ENCODE results near the gene CCDC138.

Gene CCDC138

DNA sequence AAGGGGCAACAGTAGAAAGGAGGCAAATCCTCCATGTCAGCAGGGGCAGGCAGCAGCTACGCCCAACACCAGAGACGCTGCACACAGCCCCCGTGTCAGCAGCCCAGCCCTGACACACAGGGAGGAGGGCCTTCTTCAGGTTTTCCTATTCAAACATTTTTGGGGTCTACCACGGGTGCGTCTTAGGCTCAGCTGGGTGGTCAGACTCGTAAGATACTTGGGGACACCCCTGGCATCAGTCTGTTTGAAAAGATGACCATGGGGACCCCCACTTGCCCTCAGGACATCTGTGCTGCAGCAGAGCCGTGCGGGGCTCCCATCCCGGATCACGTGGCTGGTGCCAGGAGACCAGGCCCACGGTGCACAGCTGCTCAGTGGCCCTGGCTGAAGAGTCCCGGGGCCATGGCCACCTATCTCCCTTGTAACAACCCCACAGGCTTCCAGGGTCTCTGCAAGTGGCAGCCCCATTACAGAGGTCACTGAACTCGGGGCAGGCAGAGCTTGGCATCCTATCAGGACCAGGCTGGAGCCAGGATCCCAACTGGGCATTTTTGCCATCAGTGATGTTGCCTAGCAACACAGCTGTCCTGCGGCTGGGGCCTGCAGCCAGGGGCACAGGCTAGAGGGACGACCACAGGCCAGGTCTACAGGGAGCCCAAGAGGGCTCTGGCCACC is 120.0 kb downstream of the CCDC138 start:
- Histone ChIP-seq H3K27me3 (ENCODE audit: control insufficient read depth, insufficient read depth, low read length) (peaks cover 3% of the 10 kb centered on the region), H3K4me3 (ENCODE audit: low read length) (no peak overlapping the region), H3K9ac (ENCODE audit: low read length) (no peak overlapping the region), H3K27ac (ENCODE audit: low read depth, low read length) (no peak overlapping the region), H3K4me1 (ENCODE audit: control insufficient read depth, insufficient read depth, low read length) (no peaks in the 10 kb centered on the region), H3K36me3 (ENCODE audit: control insufficient read depth, insufficient read depth, low read length) (no peaks in the 10 kb centered on the region)

DNA sequence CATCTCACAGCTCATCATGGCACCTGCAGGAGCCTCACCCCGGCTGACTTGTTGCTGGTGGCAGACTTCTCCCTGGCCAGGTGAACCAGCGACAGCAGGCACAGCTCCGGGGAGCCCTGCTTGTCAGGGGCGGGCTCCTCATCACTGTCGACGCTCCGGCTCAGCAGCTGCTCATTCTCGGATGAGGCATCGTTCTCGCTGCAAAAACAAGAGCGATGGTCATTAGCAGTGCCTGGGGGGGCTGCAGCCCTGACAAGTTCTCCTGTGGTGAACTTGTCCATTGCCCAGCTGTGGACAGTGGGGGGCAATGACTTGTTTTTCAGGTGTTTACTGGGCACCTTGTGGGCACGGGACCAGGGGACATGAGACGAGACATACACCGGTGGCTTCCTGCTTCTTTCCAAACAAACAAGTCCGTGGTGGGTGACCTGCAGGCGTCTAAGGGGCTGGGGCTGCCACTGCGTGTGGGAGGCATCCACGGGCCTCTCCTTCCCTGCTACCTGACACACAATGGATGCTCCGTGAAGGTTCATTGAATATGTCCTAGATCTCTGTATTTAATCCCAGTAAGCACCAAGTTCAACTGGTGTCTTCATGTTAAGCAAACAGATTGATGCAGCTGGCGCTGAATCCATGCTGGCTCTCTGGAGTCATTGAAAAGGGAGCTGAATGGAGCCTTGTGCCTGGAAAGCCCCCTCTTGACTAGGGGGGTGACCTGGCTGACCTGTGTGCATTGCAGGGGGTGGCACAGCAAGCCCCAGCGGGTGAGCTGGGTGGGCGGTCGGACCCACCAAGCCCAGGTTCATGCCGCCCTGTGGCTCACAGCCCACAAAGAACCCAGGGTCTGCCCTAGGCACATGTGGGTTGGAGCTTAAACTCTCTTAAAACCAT is 121.5 kb downstream of the CCDC138 start:
- H3K27me3 ChIP-seq (ENCODE audit: control insufficient read depth, insufficient read depth, low read length): peaks cover 3% of the 10 kb centered on the region
- no peak overlapping the region for H3K9ac ChIP-seq (ENCODE audit: low read length)
- no peaks in the 10 kb centered on the region for H3K36me3 ChIP-seq (ENCODE audit: control insufficient read depth, insufficient read depth, low read length)
- no peak overlapping the region for H3K27ac ChIP-seq (ENCODE audit: low read depth, low read length)
- H3K4me3 ChIP-seq (ENCODE audit: low read length): no peak overlapping the region
- H3K4me1 ChIP-seq (ENCODE audit: control insufficient read depth, insufficient read depth, low read length): no peaks in the 10 kb centered on the region

DNA sequence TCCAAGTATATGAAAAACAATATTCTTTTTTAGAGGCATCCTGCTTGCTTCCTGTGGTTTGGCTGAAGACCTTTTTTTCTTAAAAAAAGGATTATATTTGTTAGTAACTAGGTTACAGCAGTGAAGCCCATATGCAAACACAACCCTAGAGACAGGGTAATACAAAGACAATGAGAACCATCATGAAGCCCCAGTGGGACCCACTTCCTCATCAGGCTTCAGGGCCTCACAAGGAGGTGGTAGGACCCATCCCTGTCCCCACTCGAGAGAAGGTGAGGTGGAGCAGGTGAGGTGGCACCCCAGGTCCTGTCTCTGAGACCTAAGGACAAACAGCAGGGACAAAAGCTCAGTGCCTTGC is 122.1 kb downstream of the CCDC138 start:
- Histone ChIP-seq H3K36me3 (ENCODE audit: control insufficient read depth, insufficient read depth, low read length) (no peaks in the 10 kb centered on the region), H3K4me1 (ENCODE audit: control insufficient read depth, insufficient read depth, low read length) (no peaks in the 10 kb centered on the region), H3K9ac (ENCODE audit: low read length) (no peak overlapping the region), H3K27me3 (ENCODE audit: control insufficient read depth, insufficient read depth, low read length) (peaks cover 3% of the 10 kb centered on the region), H3K4me3 (ENCODE audit: low read length) (no peak overlapping the region), H3K27ac (ENCODE audit: low read depth, low read length) (no peak overlapping the region)

DNA sequence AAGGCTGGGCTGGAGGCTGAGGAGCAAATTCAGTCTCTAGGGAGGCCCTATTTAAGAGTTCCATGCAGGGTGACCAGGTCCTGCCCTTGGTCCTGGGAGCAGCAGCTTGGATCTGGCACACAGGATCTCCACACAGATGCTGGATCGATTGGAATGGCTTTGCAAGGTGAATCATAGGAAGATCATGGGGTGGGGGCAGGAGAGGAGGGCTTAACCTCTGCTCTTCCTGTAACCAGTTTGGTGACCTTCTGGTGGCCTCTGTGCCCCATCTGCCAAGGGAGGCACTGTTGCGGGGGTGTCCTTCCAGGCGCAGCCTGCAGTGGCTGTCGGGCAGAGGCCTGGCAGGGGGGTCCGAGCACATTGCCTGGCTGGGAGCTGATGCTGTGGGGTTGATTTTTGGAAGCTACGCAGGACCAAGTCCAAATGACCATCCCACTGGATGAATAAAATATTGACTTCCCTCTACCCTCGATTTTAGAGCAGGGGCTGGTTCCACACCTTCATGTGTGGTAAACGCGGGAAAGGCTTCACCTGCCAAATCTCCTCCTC is 122.8 kb downstream of the CCDC138 start:
- Histone ChIP-seq H3K36me3 (ENCODE audit: control insufficient read depth, insufficient read depth, low read length) (no peaks in the 10 kb centered on the region), H3K4me3 (ENCODE audit: low read length) (no peak overlapping the region), H3K27me3 (ENCODE audit: control insufficient read depth, insufficient read depth, low read length) (peaks cover 3% of the 10 kb centered on the region), H3K27ac (ENCODE audit: low read depth, low read length) (no peak overlapping the region), H3K9ac (ENCODE audit: low read length) (no peak overlapping the region), H3K4me1 (ENCODE audit: control insufficient read depth, insufficient read depth, low read length) (no peaks in the 10 kb centered on the region)

DNA sequence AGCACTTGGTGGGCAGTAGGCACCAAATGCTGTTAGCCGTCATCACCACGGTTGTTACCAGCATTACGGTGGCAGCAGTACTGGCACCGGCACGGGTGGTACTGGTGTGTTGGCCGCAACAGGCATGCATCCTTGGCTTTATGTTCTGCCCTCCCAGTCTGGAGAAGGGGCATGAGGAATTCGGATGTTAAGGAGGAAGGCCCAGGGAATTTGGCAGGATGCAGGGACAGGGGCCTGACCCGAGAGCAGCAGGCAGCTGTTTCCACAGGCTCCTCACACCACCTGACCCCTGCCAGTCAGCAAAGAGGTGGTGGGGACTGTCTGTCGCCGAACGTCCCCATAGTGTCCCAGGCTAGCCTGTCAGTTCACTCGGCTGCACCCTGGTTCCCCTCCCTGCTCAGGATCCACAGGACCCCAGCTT is 123.5 kb downstream of the CCDC138 start:
- H3K36me3 ChIP-seq (ENCODE audit: control insufficient read depth, insufficient read depth, low read length): no peaks in the 10 kb centered on the region

DNA sequence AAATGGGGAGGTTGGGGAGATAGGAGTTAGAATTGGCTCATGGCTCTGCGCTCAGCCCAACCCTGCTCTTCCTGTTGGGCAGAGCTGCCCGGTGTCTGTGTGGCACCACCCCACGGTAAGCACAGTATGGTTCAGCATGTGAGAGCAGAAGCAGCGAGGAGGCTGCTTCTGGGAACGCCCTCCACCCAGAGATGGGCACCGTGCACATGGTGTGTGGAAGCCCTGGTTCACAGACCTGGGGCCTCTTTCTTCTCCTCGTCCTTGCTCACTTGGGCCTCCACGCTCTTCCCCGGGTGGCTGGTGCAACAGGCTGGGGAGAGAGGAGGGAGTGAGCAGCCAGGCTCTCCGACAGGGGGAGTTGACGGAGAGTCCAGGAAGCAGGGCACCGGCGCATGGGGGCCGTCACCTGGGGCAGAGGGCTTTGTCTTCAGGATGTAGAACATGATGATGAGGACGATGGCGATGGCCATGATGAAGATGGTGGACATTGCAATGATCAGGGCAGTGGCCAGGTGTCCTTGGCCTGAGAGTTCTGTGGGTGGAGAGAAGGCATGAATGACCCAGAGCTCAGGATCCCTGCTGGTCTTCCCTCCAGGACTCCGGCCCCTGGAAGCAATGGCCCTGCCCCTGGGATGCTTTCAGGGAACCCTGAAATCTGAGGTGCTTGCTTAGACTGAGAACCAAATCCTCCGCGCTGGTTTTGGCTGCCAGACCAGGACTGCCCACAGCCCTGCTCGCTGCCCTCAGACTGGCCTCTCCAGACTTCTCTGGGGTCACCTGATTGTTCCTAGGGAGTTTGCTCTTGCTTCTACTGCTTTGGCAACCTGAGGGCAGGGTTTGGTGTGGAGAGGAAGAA is 124.2 kb downstream of the CCDC138 start:
- Histone ChIP-seq H3K27ac (ENCODE audit: low read depth, low read length) (no peak overlapping the region), H3K9ac (ENCODE audit: low read length) (no peak overlapping the region), H3K27me3 (ENCODE audit: control insufficient read depth, insufficient read depth, low read length) (peaks cover 3% of the 10 kb centered on the region), H3K4me1 (ENCODE audit: control insufficient read depth, insufficient read depth, low read length) (no peaks in the 10 kb centered on the region), H3K36me3 (ENCODE audit: control insufficient read depth, insufficient read depth, low read length) (no peaks in the 10 kb centered on the region), H3K4me3 (ENCODE audit: low read length) (no peak overlapping the region)

More for the DNA sequence above, 123.5 kb downstream of the CCDC138 start:
- H3K27me3 ChIP-seq (ENCODE audit: control insufficient read depth, insufficient read depth, low read length): peaks cover 3% of the 10 kb centered on the region
- no peaks in the 10 kb centered on the region for H3K4me1 ChIP-seq (ENCODE audit: control insufficient read depth, insufficient read depth, low read length)
- H3K27ac ChIP-seq (ENCODE audit: low read depth, low read length): no peak overlapping the region
- no peak overlapping the region for H3K4me3 ChIP-seq (ENCODE audit: low read length)
- no peak overlapping the region for H3K9ac ChIP-seq (ENCODE audit: low read length)

DNA sequence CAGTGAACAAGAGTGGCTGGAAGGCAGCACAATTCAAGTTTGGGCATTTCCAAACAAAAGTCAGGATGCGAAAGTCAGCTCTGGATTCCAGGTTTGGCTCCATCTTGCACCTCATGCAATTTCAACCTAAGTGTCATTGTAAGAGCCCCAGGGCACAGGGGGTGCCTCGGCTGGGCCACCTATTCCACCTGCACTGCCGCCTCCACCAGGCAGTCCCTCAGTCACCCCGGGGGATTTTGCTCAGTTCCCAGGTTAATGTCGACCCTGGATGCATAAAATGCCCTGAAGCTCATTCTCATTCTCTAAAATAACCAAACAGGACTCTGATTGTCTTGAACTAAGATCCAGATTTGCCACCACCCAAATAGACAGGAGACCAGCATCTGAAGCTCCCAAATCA is 124.8 kb downstream of the CCDC138 start:
- H3K9ac ChIP-seq (ENCODE audit: low read length): no peak overlapping the region
- H3K4me3 ChIP-seq (ENCODE audit: low read length): no peak overlapping the region
- no peak overlapping the region for H3K27ac ChIP-seq (ENCODE audit: low read depth, low read length)
- peaks cover under 1% of the 10 kb centered on the region for H3K4me1 ChIP-seq (ENCODE audit: control insufficient read depth, insufficient read depth, low read length)
- no peaks in the 10 kb centered on the region for H3K36me3 ChIP-seq (ENCODE audit: control insufficient read depth, insufficient read depth, low read length)
- peaks cover 3% of the 10 kb centered on the region for H3K27me3 ChIP-seq (ENCODE audit: control insufficient read depth, insufficient read depth, low read length)

DNA sequence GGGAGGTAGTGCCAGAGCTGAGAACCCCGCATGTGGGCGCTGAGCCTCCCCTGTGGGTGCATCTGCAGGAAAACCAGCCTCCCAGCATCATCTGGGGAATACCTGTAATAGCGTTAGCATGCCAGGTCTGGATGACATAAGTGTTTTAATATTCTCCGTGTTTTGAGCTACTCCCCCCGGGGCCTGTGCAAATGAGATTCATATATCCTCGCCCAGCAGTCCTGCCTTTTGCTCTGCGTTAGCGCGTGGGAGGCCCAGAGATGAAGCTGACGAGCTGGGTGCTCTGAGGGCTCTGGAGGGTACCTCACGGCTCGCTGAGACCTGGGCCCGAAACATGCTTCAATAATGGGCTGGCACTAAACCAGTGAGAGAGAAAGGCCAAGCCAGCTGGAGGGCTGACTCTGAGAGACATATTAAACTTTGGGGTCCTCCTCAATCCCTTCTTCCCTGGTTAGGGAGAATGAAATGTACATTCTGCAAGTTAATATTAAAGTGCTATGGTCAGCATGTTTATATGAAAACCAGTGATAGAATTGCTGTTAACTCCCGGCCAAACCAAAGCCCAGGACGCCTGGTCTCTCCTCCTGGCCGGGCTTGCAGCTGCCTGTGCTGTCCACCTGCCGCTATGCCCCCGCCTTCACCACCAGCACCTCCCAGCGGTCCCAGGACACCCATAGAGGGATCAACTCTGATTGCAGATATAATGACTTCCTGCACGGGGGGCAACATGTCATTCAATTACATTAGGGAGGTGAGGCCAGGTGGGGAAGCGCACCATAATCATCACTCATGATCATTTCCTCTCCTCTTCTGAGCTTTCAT is 125.4 kb downstream of the CCDC138 start:
- H3K36me3 ChIP-seq (ENCODE audit: control insufficient read depth, insufficient read depth, low read length): no peaks in the 10 kb centered on the region
- peaks cover 7% of the 10 kb centered on the region for H3K4me1 ChIP-seq (ENCODE audit: control insufficient read depth, insufficient read depth, low read length)
- no peak overlapping the region for H3K27ac ChIP-seq (ENCODE audit: low read depth, low read length)
- H3K27me3 ChIP-seq (ENCODE audit: control insufficient read depth, insufficient read depth, low read length): peaks cover 3% of the 10 kb centered on the region
- no peak overlapping the region for H3K9ac ChIP-seq (ENCODE audit: low read length)
- no peak overlapping the region for H3K4me3 ChIP-seq (ENCODE audit: low read length)

DNA sequence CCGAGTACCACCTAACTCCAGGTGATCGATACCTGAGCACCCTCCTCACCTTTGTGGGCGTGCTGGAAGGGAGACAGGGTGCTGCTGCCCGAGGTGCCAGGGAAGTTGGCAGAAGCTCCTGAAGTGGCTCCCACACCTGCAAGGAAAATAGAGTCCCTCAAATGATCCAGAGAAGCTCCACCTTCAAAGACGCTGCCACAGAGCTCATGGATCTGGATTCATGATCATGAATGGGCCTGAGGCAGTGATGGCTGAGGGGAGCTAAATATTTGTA is 126.0 kb downstream of the CCDC138 start:
- Histone ChIP-seq H3K36me3 (ENCODE audit: control insufficient read depth, insufficient read depth, low read length) (no peaks in the 10 kb centered on the region), H3K27me3 (ENCODE audit: control insufficient read depth, insufficient read depth, low read length) (peaks cover 3% of the 10 kb centered on the region), H3K4me3 (ENCODE audit: low read length) (no peak overlapping the region), H3K27ac (ENCODE audit: low read depth, low read length) (no peak overlapping the region), H3K9ac (ENCODE audit: low read length) (no peak overlapping the region), H3K4me1 (ENCODE audit: control insufficient read depth, insufficient read depth, low read length) (peaks cover 12% of the 10 kb centered on the region)

DNA sequence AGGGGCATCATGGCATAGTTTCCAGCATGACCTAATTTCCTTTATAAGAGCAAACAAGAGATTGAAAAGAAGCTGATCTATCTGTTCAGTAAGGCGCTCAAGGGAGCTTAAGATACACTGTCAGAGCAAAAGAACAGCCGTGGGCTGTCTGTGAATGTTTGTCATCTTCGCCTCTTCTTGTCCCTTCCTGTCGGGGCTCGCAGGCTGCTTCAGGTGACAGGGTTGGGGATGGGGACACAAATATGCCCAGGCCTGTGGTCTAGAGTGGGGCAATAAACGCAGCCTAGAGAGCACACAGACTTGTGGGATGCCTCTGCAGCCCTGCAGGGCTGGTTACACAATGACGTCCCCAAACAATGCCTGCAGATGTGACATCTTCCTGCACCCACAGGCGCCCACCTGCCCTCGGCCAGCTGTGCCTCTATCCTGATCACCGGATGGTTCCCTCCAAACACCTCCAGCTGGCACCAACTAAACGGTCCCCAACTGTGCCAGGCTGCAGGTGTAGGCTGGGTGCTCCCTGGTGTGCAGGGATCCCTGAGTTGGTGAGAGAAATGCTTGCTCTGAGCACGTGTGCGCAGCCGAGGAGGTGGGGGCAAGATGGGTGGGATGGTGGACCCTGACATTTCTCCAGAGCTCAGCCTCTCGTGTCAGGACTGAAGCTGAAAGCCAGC is 129.7 kb downstream of the CCDC138 start:
- no peak overlapping the region for H3K9ac ChIP-seq (ENCODE audit: low read length)

DNA sequence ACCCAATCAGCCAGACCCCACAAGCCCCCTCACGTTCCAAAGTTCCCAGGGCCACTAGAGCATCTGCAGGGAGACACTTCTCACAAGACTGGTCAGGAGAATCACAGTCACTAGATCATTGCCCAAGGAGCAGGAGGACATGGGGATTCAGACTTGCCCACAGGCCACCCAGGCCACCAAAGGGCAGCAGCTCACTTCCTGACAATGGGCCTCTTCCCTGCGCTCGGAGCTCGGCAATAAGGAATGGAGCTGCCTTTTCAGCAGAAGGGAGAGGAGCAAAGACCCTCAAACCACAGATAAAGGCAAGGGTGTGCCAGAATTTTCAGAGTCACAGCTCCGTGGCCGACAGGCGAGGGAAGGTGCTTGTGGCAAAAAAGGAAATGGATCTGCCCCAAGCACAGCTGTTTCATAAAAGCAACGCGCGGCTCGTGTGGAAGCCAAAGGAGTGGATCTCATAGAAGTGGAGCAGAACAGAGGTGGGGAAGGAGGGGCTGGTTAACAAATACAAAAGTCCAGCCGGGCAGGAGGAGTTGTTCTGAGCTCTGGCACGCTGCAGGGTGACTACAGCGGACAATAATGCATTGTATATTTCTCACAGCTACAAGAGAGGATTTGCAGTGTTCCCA is 130.3 kb downstream of the CCDC138 start:
- Histone ChIP-seq H3K36me3 (ENCODE audit: control insufficient read depth, insufficient read depth, low read length) (no peaks in the 10 kb centered on the region), H3K4me1 (ENCODE audit: control insufficient read depth, insufficient read depth, low read length) (peaks cover 18% of the 10 kb centered on the region), H3K9ac (ENCODE audit: low read length) (no peak overlapping the region), H3K27ac (ENCODE audit: low read depth, low read length) (peak overlapping the region; percentile 60), H3K27me3 (ENCODE audit: control insufficient read depth, insufficient read depth, low read length) (no peaks in the 10 kb centered on the region), H3K4me3 (ENCODE audit: low read length) (peak overlapping the region; percentile 4)

More for the DNA sequence above, 129.7 kb downstream of the CCDC138 start:
- Histone ChIP-seq H3K27ac (ENCODE audit: low read depth, low read length) (peak overlapping the region; percentile 60), H3K4me3 (ENCODE audit: low read length) (no peak overlapping the region), H3K4me1 (ENCODE audit: control insufficient read depth, insufficient read depth, low read length) (peaks cover 15% of the 10 kb centered on the region), H3K27me3 (ENCODE audit: control insufficient read depth, insufficient read depth, low read length) (peaks cover under 1% of the 10 kb centered on the region), H3K36me3 (ENCODE audit: control insufficient read depth, insufficient read depth, low read length) (no peaks in the 10 kb centered on the region)
